GM12891 (cell line): Measurements from ENCODE around the gene STOX2.
"Not testable (repeated sequence)": the region's sequence is repeated elsewhere in the genome, so short reads cannot be mapped to it uniquely, and the experiment has no call there.

Experiments
- DNase-seq: peaks from one replicate; pipeline ENCODE4 v3.0.0; 2011; ENCODE audit warnings: low spot score; ENCODE audit not compliant: insufficient read length
- FAIRE-seq: peaks from 2 replicates; lab custom pipeline; 2011; peaks lifted over from hg19 to GRCh38; lab: Jason Lieb, UNC
- PAX5 ChIP-seq: IDR thresholded peaks from 2 replicates; pipeline ENCODE4 v1.6.1; 2011; ENCODE audit warnings: low read length, moderate library complexity, mild to moderate bottlenecking; ENCODE audit not compliant: insufficient read depth, severe bottlenecking
- POLR2A ChIP-seq: IDR thresholded peaks from 2 replicates; pipeline ENCODE4 v1.6.1; 2011; ENCODE audit warnings: low read depth, low read length, control low read depth
- POLR2AphosphoS5 ChIP-seq: IDR thresholded peaks from 2 replicates; pipeline ENCODE4 v1.6.1; 2011; ENCODE audit warnings: low read depth, low read length, control low read depth
- POU2F2 ChIP-seq: IDR thresholded peaks from 2 replicates; pipeline ENCODE4 v1.6.1; 2011; ENCODE audit warnings: low read depth, mild to moderate bottlenecking, control low read depth, low read length, moderate library complexity
- SPI1 ChIP-seq: IDR thresholded peaks from 2 replicates; pipeline ENCODE4 v1.6.1; 2011; ENCODE audit warnings: low read depth, low read length, control low read depth
- TAF1 ChIP-seq: IDR thresholded peaks from 2 replicates; pipeline ENCODE4 v1.6.1; 2011; ENCODE audit warnings: low read depth, low read length, control low read depth

The STOX2 gene

GRCh38 chr4:183926950-183927349 is 21.8 kb downstream of the STOX2 start:
- DNase-seq, result no peak
- TF ChIP-seq POLR2A, result no peak
- no peak for TF ChIP-seq SPI1
- TF ChIP-seq POLR2AphosphoS5, result no peak
- TF ChIP-seq TAF1, result no peak
- TF ChIP-seq PAX5, result no peak
- TF ChIP-seq POU2F2, result no peak
- FAIRE-seq, result no peak

DNA sequence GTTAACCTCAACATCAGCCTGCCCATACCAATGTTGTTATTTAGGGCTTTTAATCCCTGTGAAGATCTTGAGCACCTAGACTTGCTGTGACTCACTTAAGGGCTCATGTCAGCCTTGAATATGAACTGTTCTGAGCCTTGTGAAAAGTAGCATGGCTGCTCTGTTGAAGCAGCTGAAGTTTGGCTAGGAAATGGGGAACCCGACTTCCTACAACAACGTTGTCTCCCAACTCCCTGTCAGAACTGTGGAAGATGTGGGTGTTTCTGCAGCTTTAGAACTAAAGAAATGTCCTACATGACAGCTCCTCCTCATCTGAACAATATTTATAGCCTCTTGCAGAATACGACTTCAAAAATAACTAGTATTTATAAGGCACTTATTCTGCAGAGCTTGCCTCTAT is 27.5 kb downstream of the STOX2 start:
- no peak for TF ChIP-seq POLR2A
- no peak for TF ChIP-seq POU2F2
- TF ChIP-seq POLR2AphosphoS5, result no peak
- no peak for TF ChIP-seq TAF1
- no peak for TF ChIP-seq PAX5
- TF ChIP-seq SPI1, result no peak
- FAIRE-seq (no peak), DNase-seq (no peak)

DNA sequence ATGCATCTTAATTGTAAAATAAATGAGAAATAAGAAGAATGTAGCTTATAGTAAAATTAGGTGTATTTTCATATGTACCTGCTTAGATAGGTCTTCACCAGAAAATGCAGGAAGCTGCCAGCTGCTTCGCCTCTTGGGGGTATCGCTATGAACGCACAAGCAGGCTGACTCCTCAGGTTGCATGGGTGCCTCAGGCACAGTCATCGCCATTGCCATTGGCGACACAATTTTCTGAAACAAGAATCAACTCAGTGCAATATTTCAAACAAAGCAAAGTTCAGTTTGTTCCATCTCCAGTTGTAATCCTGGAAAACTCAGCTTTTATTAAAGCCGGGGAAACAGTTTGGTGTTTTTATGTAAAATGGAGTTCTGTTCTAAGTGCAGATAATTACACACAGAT is 29.7 kb downstream of the STOX2 start:
- DNase-seq, result no peak
- TF ChIP-seq TAF1, result no peak
- no peak for FAIRE-seq

DNA sequence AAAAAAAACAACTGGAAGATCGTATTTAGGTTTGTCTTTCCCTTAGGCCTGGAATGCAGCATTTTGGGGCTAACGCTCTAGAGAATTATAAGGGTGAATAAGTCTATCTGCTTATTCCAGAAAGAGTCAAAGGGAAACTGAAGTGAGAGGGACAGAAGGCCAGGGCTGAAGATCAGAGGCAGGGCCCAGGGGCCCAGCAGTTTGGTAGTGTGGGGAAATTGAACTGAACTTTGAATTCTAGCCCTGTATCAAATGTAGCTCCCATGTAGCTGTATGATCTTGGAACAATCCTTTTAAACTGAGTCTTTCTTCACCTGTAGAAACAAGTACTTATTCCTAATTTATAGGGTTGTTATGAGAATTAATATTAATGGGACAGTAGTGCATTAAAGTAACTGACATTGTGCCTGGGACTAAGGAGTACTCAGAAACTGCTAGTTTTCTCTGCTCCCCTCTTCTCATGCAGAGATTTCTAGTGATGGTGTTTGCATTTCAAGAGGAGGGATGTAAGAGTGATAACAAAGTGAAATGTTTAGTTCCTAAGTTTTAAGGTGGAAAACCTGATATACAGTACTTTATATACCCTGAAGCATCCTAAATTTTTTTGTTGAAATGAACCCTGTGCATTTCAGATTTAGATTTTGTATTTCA is 30.4 kb downstream of the STOX2 start:
- TF ChIP-seq POLR2A (no peak), PAX5 (no peak), TAF1 (no peak), SPI1 (no peak), POLR2AphosphoS5 (no peak), POU2F2 (no peak)
- no peak for DNase-seq
- no peak for FAIRE-seq

DNA sequence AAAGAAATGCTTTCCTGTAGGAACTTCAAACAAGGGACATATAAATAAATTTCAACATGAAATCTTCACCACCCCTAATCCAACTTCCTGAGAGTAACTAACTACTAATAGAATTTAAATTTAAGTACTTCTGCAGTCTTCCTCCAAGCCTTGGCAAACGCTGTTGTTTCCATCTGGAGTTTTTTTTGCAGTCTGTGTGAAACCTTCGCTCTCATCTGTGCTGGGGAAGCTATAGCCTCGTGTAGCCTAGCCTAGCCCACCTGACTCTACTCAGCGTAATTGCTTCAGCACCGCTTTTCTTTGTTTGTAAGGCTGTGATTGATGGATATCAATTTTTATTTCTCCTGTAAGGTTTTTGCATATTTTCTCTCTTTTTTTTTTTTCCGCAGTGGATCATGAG is 30.9 kb downstream of the STOX2 start:
- TF ChIP-seq TAF1, result no peak
- no peak for TF ChIP-seq POU2F2
- no peak for TF ChIP-seq SPI1
- no peak for TF ChIP-seq POLR2A
- no peak for TF ChIP-seq PAX5
- TF ChIP-seq POLR2AphosphoS5, result no peak
- FAIRE-seq (no peak), DNase-seq (no peak)

- no peak for TF ChIP-seq SPI1
- no peak for TF ChIP-seq POLR2A
- no peak for TF ChIP-seq TAF1
- TF ChIP-seq POU2F2, result no peak
- TF ChIP-seq POLR2AphosphoS5, result no peak
- DNase-seq (no peak), FAIRE-seq (no peak)
These were observed 31.7 kb downstream of the STOX2 start for GRCh38 chr4:183936574-183937345.

- DNase-seq (no peak), FAIRE-seq (no peak)
- TF ChIP-seq POLR2A, result no peak
- no peak for TF ChIP-seq TAF1
- no peak for TF ChIP-seq POU2F2
- no peak for TF ChIP-seq PAX5
- TF ChIP-seq POLR2AphosphoS5, result no peak
- TF ChIP-seq SPI1, result no peak
These were observed 35.8 kb downstream of the STOX2 start for GRCh38 chr4:183940864-183941263.

- TF ChIP-seq POLR2A (no peak), POU2F2 (no peak), SPI1 (no peak), POLR2AphosphoS5 (no peak), PAX5 (no peak), TAF1 (no peak)
- FAIRE-seq (no peak), DNase-seq (no peak)
These were observed 36.9 kb downstream of the STOX2 start for GRCh38 chr4:183941964-183942363.

DNA sequence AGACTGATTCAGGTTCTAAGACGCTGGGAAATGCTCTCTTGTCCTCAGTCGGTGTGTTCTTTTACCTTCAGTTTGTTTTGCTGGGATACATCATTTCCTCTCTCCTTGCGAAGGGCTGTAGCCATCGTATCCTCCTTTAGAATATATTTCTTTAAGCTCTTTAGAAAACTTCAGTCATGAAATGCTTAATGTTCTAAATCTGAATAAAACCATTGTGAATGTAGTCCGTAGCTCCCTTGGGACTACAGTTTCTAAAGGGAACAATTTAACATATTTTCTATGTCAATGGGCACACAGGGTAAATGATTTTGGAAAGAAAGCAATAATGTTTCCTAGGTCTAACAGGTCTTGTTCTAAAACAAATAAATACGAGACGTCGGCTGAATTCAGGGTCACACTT is 40.6 kb downstream of the STOX2 start:
- no peak for FAIRE-seq
- no peak for DNase-seq
- TF ChIP-seq TAF1 (no peak), SPI1 (no peak), POLR2A (no peak), PAX5 (no peak), POLR2AphosphoS5 (no peak), POU2F2 (no peak)

GRCh38 chr4:183950536-183950935 is 45.4 kb downstream of the STOX2 start:
- DNase-seq (no peak), FAIRE-seq (no peak)
- no peak for TF ChIP-seq TAF1
- TF ChIP-seq POU2F2, result no peak
- TF ChIP-seq POLR2A, result no peak
- TF ChIP-seq SPI1, result no peak
- TF ChIP-seq POLR2AphosphoS5, result no peak

- FAIRE-seq, DNase-seq: not testable (repeated sequence)
These were observed 47.5 kb downstream of the STOX2 start for GRCh38 chr4:183952652-183953051.
